HCT116 (cell line): ENCODE results near the gene PDLIM5. TPM values are rescaled to one million over a fixed set of nuclear protein-coding genes. Genes with fewer than 3 reads are reported as not detected.

ENCODE experiments used
- ATAC-seq: fragments of 200-7000 bp; cut with Tn5 transposase; 2 replicates; pipeline ENCODE4 v1.9.1; 2020; ENCODE audit warnings: mild to moderate bottlenecking, moderate library complexity
- BruUV-seq: library from RNA; stranded (reverse); fragments of 400-500 nt; replicated peaks from 2 replicates; lab custom pipeline; 2021; lab: Mats Ljungman, UMichigan
- CTCF ChIA-PET: fragments of 300-600 bp; sonication (Branson Sonifier 250); formaldehyde crosslinking; loops from one replicate; lab custom pipeline; 2021; ENCODE audit warnings: antibody characterized with exemption; lab: Charles Lee
- POLR2A ChIA-PET: fragments of 300-600, 350-600 bp; sonication (Branson Sonifier 250); formaldehyde crosslinking; loops from one replicate; lab custom pipeline; 2021; ENCODE audit warnings: antibody characterized with exemption; lab: Charles Lee
- RAD21 ChIA-PET, 2 experiments: fragments of 300-600 bp; sonication (Branson Sonifier 250); formaldehyde crosslinking; loops; one replicate each; lab custom pipeline; 2023; ENCODE audit warnings: low total read pairs in 2 of 2; ENCODE audit not compliant: uncharacterized antibody in 2 of 2, unreplicated experiment in 2 of 2, low non-redundant PET in 1 of 2; lab: Charles Lee
- DNase-seq: peaks from one replicate; pipeline ENCODE4 v3.0.0-alpha.2; 2010; ENCODE audit warnings: low read depth, low spot score
- H2AFZ ChIP-seq: fragments of 200-600 bp; shearing (Covaris generic), sonication (generic); 2 replicates; pipeline ENCODE4 v1.6.1; 2017; ENCODE audit warnings: low read depth, mixed run types, mixed read lengths, antibody characterized with exemption, low read length; ENCODE audit not compliant: poor library complexity, severe bottlenecking
- H3K27ac ChIP-seq: 2 replicates; pipeline ENCODE4 v1.5.1; 2012; ENCODE audit warnings: low read depth, low read length
- H3K27me3 ChIP-seq: fragments of 200-600 bp; sonication (generic); 2 replicates; pipeline ENCODE4 v1.6.1; 2016; ENCODE audit warnings: mixed run types, low read length, mixed read lengths; ENCODE audit not compliant: insufficient read depth
- H3K36me3 ChIP-seq, 2 experiments: fragments of 200-500 bp in 1 of 2; fragments of 200-600 bp in 1 of 2; sonication (Bioruptor generic) in 1 of 2; sonication (generic) in 1 of 2; 2 replicates each; pipeline versions ENCODE4 v1.5.1 to v1.6.1; 2014 to 2016; ENCODE audit warnings: low read length in 2 of 2, inconsistent platforms in 1 of 2, mixed read lengths in 1 of 2, mixed run types in 1 of 2; ENCODE audit not compliant: insufficient read depth in 2 of 2, control insufficient read depth in 1 of 2
- H3K4me1 ChIP-seq, 2 experiments: fragments of 200-600 bp in 1 of 2; sonication (generic) in 1 of 2; 2 replicates each; pipeline versions ENCODE4 v1.5.1 to v1.6.1; 2012 to 2017; ENCODE audit warnings: low read length in 2 of 2, inconsistent platforms in 1 of 2, mild to moderate bottlenecking in 1 of 2, mixed read lengths in 1 of 2, mixed run types in 1 of 2, moderate library complexity in 1 of 2; ENCODE audit not compliant: insufficient read depth in 2 of 2, control insufficient read depth in 1 of 2
- H3K4me2 ChIP-seq: fragments of 200-600 bp; sonication (generic); 2 replicates; pipeline ENCODE4 v1.6.1; 2017; ENCODE audit warnings: mixed run types, low read length, mixed read lengths
- H3K4me3 ChIP-seq, 2 experiments: fragments of 200-600 bp in 1 of 2; sonication (generic) in 1 of 2; replicated peaks in 1 of 2; 2 replicates each; pipeline ENCODE4 v1.5.1; 2011 to 2016; ENCODE audit warnings: low read length in 2 of 2, control low read depth in 1 of 2, low read depth in 1 of 2, mild to moderate bottlenecking in 1 of 2, mixed read lengths in 1 of 2, mixed run types in 1 of 2
- H3K79me2 ChIP-seq: fragments of 200-600 bp; sonication (generic); 2 replicates; pipeline ENCODE4 v1.6.1; 2017; ENCODE audit warnings: mild to moderate bottlenecking, mixed run types, low read length, moderate library complexity, mixed read lengths; ENCODE audit not compliant: insufficient read depth
- H3K9ac ChIP-seq: fragments of 200-600 bp; sonication (generic); 2 replicates; pipeline ENCODE4 v1.6.1; 2016; ENCODE audit warnings: low read length, mixed read lengths
- H3K9me2 ChIP-seq: fragments of 200-600 bp; sonication (generic), shearing (Covaris generic); 2 replicates; pipeline ENCODE4 v1.6.1; 2017; ENCODE audit warnings: mixed run types, mild to moderate bottlenecking, moderate library complexity; ENCODE audit not compliant: insufficient read depth
- H3K9me3 ChIP-seq, 2 experiments: fragments of 200-500 bp in 1 of 2; fragments of 200-600 bp in 1 of 2; sonication (Bioruptor generic) in 1 of 2; sonication (generic) in 1 of 2; 2 replicates each; pipeline ENCODE4 v1.6.1; 2014 to 2017; ENCODE audit warnings: low read length in 2 of 2, mixed read lengths in 2 of 2, inconsistent platforms in 1 of 2, low read depth in 1 of 2, mild to moderate bottlenecking in 1 of 2, mixed run types in 1 of 2, moderate library complexity in 1 of 2; ENCODE audit not compliant: control insufficient read depth in 1 of 2, insufficient read depth in 1 of 2
- H4K20me1 ChIP-seq: fragments of 200-600 bp; sonication (generic), shearing (Covaris generic); 2 replicates; pipeline ENCODE4 v1.6.1; 2017; ENCODE audit warnings: mixed run types, mild to moderate bottlenecking, moderate library complexity; ENCODE audit not compliant: insufficient read depth
- ATF3 ChIP-seq: IDR thresholded peaks from 2 replicates; pipeline ENCODE4 v1.6.1; 2012
- EZH2phosphoT487 ChIP-seq: fragments of 200-600 bp; IDR thresholded peaks from 2 replicates; pipeline ENCODE4 v1.6.1; 2018; ENCODE audit warnings: antibody characterized with exemption, borderline replicate concordance
- FOSL1 ChIP-seq: IDR thresholded peaks from 2 replicates; pipeline ENCODE4 v1.6.1; 2012; ENCODE audit warnings: low read depth
- POLR2AphosphoS5 ChIP-seq: IDR thresholded peaks from 2 replicates; pipeline ENCODE4 v1.6.1; 2011; ENCODE audit warnings: mild to moderate bottlenecking, low read depth, low read length, moderate library complexity
- RAD21 ChIP-seq: IDR thresholded peaks from 2 replicates; pipeline ENCODE4 v1.6.1; 2012; ENCODE audit warnings: low read depth, mild to moderate bottlenecking
- ZFX ChIP-seq: fragments of 450-650 bp; IDR thresholded peaks from 2 replicates; pipeline ENCODE4 v1.6.1; 2017
- intact Hi-C: fragments of 100-400 bp; cut with micrococcal nuclease; formaldehyde crosslinking; loops from 2 replicates; pipeline ENCODE4 v1.10.0; 2022
- total RNA-seq: library from RNA; stranded (reverse); gene quantifications from one replicate; pipeline ENCODE4 v1.2.1, GENCODE V29; 2021; ENCODE audit not compliant: unreplicated experiment

Gene PDLIM5
- total RNA-seq, 1 experiment from 2014 or later: 130 TPM

DNA sequence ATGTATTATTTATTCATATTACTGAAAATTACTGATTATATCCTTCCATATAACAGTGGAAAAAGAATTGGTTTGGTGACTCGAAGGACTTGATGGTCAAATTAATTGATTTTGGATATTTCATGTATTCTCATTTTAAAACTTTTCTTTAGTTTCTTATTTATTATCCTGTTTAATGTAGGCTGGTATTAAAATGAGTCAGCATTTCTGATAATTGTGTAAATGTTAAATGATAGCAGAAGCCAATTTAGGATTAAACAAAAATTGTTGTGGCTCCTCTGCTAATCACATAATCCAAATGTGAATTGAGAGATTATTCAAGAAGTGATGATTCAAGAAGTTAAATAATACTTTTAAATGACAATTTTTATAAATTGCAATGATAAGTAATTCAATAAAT lies 38.7 kb downstream of the PDLIM5 start:
- DNase-seq (no peak), ATAC-seq (no peak)
- no peaks in the 10 kb centered on the region for H3K9me3 ChIP-seq
- no peak overlapping the region for H2AFZ ChIP-seq
- no peaks in the 10 kb centered on the region for H3K36me3 ChIP-seq
- intact Hi-C loops: no loop called here
- RAD21 ChIA-PET: no interaction called here
- H3K4me2 ChIP-seq: peak overlapping the region; percentile 43; the same call in 1 of the 2 replicates
- no TSS peak for BruUV-seq
- no peak overlapping the region for H3K9ac ChIP-seq
- H3K4me1 ChIP-seq: peaks cover 45 to 58% of the 10 kb centered on the region in 2 experiments
- peak overlapping the region; percentile 58; the same call in 1 of the 2 replicates for H3K27ac ChIP-seq
- TF ChIP-seq FOSL1 (no peak), EZH2phosphoT487 (no peak)
- CTCF ChIA-PET: no interaction called here
- H3K4me3 ChIP-seq: no peak overlapping the region
- H3K27me3 ChIP-seq: no peaks in the 10 kb centered on the region
- no peaks in the 10 kb centered on the region for H4K20me1 ChIP-seq
- POLR2A ChIA-PET: no interaction called here
- no peaks in the 10 kb centered on the region for H3K9me2 ChIP-seq
- H3K79me2 ChIP-seq: peaks cover 74% of the 10 kb centered on the region

GRCh38 chr4:94491322-94491721 lies 39.6 kb downstream of the PDLIM5 start:
- Histone ChIP-seq H4K20me1 (no peaks in the 10 kb centered on the region), H2AFZ (no peak overlapping the region), H3K27me3 (no peaks in the 10 kb centered on the region), H3K4me2 (peak overlapping the region; percentile 43), H3K4me3 (peak overlapping the region in 1 of 2 experiments; percentile 15; a peak in 1 of 4 replicates), H3K4me1 (peaks cover 38 to 49% of the 10 kb centered on the region in 2 experiments), H3K36me3 (no peaks in the 10 kb centered on the region), H3K9ac (peak overlapping the region; percentile 19; the same call in 1 of the 2 replicates), H3K79me2 (peaks cover 80% of the 10 kb centered on the region), H3K9me2 (no peaks in the 10 kb centered on the region), H3K27ac (peak overlapping the region; percentile 58; the same call in 1 of the 2 replicates), H3K9me3 (no peaks in the 10 kb centered on the region)
- intact Hi-C loops: no loop called here
- TF ChIP-seq RAD21 (no peak), ZFX (no peak), ATF3 (no peak), FOSL1 (0 out of 2 replicates have a peak, but pooled peaks have one; percentile 8), EZH2phosphoT487 (no peak), POLR2AphosphoS5 (no peak)
- RAD21 ChIA-PET: no interaction called here
- no TSS peak for BruUV-seq
- no peak for DNase-seq
- POLR2A ChIA-PET: no interaction called here
- no peak for ATAC-seq
- CTCF ChIA-PET: no interaction called here
